Loucy (cell line): ENCODE results near the gene PAEP.

ENCODE experiments used
- H2AFZ ChIP-seq: fragments of 200-600 bp; sonication (generic); 2 replicates; pipeline ENCODE4 v1.6.0; 2016; ENCODE audit warnings: antibody characterized with exemption, mild to moderate bottlenecking, low read length, moderate library complexity
- H3F3A ChIP-seq: fragments of 200-600 bp; 2 replicates; pipeline ENCODE4 v1.6.0; 2016; ENCODE audit warnings: antibody characterized with exemption, low read depth, mild to moderate bottlenecking
- H3K27me3 ChIP-seq: fragments of 200-600 bp; sonication (generic); 2 replicates; pipeline ENCODE4 v1.6.1; 2014; ENCODE audit warnings: low read length, mild to moderate bottlenecking; ENCODE audit not compliant: insufficient read depth, poor library complexity, severe bottlenecking
- H3K36me3 ChIP-seq: fragments of 200-600 bp; sonication (generic); 2 replicates; pipeline ENCODE4 v1.6.1; 2016; ENCODE audit warnings: low read length; ENCODE audit not compliant: insufficient read depth
- H3K4me1 ChIP-seq: fragments of 200-600 bp; sonication (generic); 2 replicates; pipeline ENCODE4 v1.5.1; 2014; ENCODE audit warnings: low read length, mild to moderate bottlenecking; ENCODE audit not compliant: insufficient read depth, poor library complexity, severe bottlenecking
- H3K4me2 ChIP-seq: fragments of 200-600 bp; sonication (generic); 2 replicates; pipeline ENCODE4 v1.6.0; 2014; ENCODE audit warnings: antibody characterized with exemption, low read length, low read depth, mild to moderate bottlenecking; ENCODE audit not compliant: poor library complexity, severe bottlenecking
- H3K4me3 ChIP-seq: fragments of 200-600 bp; sonication (generic); 2 replicates; pipeline ENCODE4 v1.5.1; 2014; ENCODE audit warnings: low read length, mild to moderate bottlenecking, mixed read lengths; ENCODE audit not compliant: poor library complexity, severe bottlenecking
- H3K79me2 ChIP-seq: fragments of 200-600 bp; sonication (generic); 2 replicates; pipeline ENCODE4 v1.6.1; 2014; ENCODE audit warnings: low read length; ENCODE audit not compliant: insufficient read depth
- H3K9ac ChIP-seq: fragments of 200-600 bp; sonication (generic); 2 replicates; pipeline ENCODE4 v1.6.0; 2014; ENCODE audit warnings: mild to moderate bottlenecking, low read depth, low read length, moderate library complexity; ENCODE audit not compliant: poor library complexity, severe bottlenecking
- H3K9me2 ChIP-seq: fragments of 200-600 bp; sonication (generic); replicated peaks from 2 replicates; pipeline ENCODE4 v1.6.1; 2016; ENCODE audit warnings: low read depth, low read length, mixed read lengths
- H3K9me3 ChIP-seq: fragments of 200-600 bp; sonication (generic); 2 replicates; pipeline ENCODE4 v1.6.1; 2014; ENCODE audit warnings: mild to moderate bottlenecking, antibody characterized with exemption, low read length, low read depth; ENCODE audit not compliant: insufficient read depth
- H4K20me1 ChIP-seq: fragments of 200-600 bp; sonication (generic); 2 replicates; pipeline ENCODE4 v1.6.0; 2014; ENCODE audit warnings: antibody characterized with exemption, low read length, mild to moderate bottlenecking; ENCODE audit not compliant: insufficient read depth, poor library complexity, severe bottlenecking
- CTCF ChIP-seq: fragments of 200-600 bp; sonication (generic); conservative IDR thresholded peaks from 2 replicates; pipeline ENCODE4 v1.5.1; 2014; ENCODE audit warnings: mild to moderate bottlenecking, antibody characterized with exemption, low read length
- EZH2phosphoT487 ChIP-seq: fragments of 200-600 bp; IDR thresholded peaks from 2 replicates; pipeline ENCODE4 v1.6.1; 2018; ENCODE audit warnings: antibody characterized with exemption, mild to moderate bottlenecking, moderate library complexity, borderline replicate concordance

PAEP gene

GRCh38 chr9:135552021-135552697, 9.4 kb upstream of the PAEP start:
- TF ChIP-seq CTCF (no peak), EZH2phosphoT487 (no peak)
- Histone ChIP-seq H3K9me2 (no peaks in the 10 kb centered on the region), H3K79me2 (no peaks in the 10 kb centered on the region), H3K4me1 (no peaks in the 10 kb centered on the region), H3F3A (no peaks in the 10 kb centered on the region), H2AFZ (no peak overlapping the region), H3K36me3 (no peaks in the 10 kb centered on the region), H4K20me1 (no peaks in the 10 kb centered on the region), H3K4me2 (no peak overlapping the region), H3K9ac (no peak overlapping the region), H3K9me3 (peaks cover 13% of the 10 kb centered on the region; the same call in 1 of the 2 replicates), H3K4me3 (no peak overlapping the region), H3K27me3 (no peaks in the 10 kb centered on the region)

- TF ChIP-seq EZH2phosphoT487 (no peak), CTCF (no peak)
- H4K20me1 ChIP-seq, result no peaks in the 10 kb centered on the region
- H3K27me3 ChIP-seq, result no peaks in the 10 kb centered on the region
- no peaks in the 10 kb centered on the region for H3F3A ChIP-seq
- peaks cover 13% of the 10 kb centered on the region; the same call in 1 of the 2 replicates for H3K9me3 ChIP-seq
- H3K4me3 ChIP-seq, result no peak overlapping the region
- H3K4me2 ChIP-seq, result no peak overlapping the region
- H3K4me1 ChIP-seq, result no peaks in the 10 kb centered on the region
- no peak overlapping the region for H2AFZ ChIP-seq
- no peaks in the 10 kb centered on the region for H3K9me2 ChIP-seq
- no peak overlapping the region for H3K9ac ChIP-seq
- no peaks in the 10 kb centered on the region for H3K36me3 ChIP-seq
- no peaks in the 10 kb centered on the region for H3K79me2 ChIP-seq
Measured at GRCh38 chr9:135552698-135553171, 8.8 kb upstream of the PAEP start.

- peaks cover 13% of the 10 kb centered on the region; the same call in 1 of the 2 replicates for H3K9me3 ChIP-seq
- H3K9ac ChIP-seq, result no peak overlapping the region
- H3K9me2 ChIP-seq, result no peaks in the 10 kb centered on the region
- no peak overlapping the region for H3K4me2 ChIP-seq
- H3K36me3 ChIP-seq, result no peaks in the 10 kb centered on the region
- no peaks in the 10 kb centered on the region for H3K27me3 ChIP-seq
- H4K20me1 ChIP-seq, result no peaks in the 10 kb centered on the region
- H3K4me1 ChIP-seq, result no peaks in the 10 kb centered on the region
- no peak overlapping the region for H3K4me3 ChIP-seq
- no peaks in the 10 kb centered on the region for H3K79me2 ChIP-seq
- no peak overlapping the region for H2AFZ ChIP-seq
- TF ChIP-seq CTCF (no peak), EZH2phosphoT487 (no peak)
- no peaks in the 10 kb centered on the region for H3F3A ChIP-seq
Measured at GRCh38 chr9:135554718-135555117, 6.8 kb upstream of the PAEP start.
